OCI-LY7 (cell line): ENCODE results near the gene DNHD1. TPM values are rescaled to one million over a fixed set of nuclear protein-coding genes. Genes with fewer than 3 reads are reported as not detected.

Experiments used
- BruUV-seq: library from RNA; stranded (reverse); fragments of 400-500 nt; replicated peaks from 2 replicates; lab custom pipeline; 2021; lab: Mats Ljungman, UMichigan
- CTCF ChIA-PET: fragments of 300-600 bp; sonication (Branson Sonifier 250); formaldehyde crosslinking; loops from one replicate; lab custom pipeline; 2022; ENCODE audit warnings: antibody characterized with exemption; ENCODE audit not compliant: unreplicated experiment; lab: Charles Lee
- POLR2A ChIA-PET: fragments of 300-600 bp; sonication (Branson Sonifier 250); formaldehyde crosslinking; loops from one replicate; lab custom pipeline; 2022; ENCODE audit warnings: antibody characterized with exemption; lab: Charles Lee
- DNase-seq: peaks from one replicate; pipeline ENCODE4 v3.0.0-alpha.2; 2015; ENCODE audit warnings: low spot score
- H2AFZ ChIP-seq: fragments of 200-600 bp; sonication (generic), shearing (Covaris generic); 2 replicates; pipeline ENCODE4 v1.6.1; 2014; ENCODE audit warnings: mild to moderate bottlenecking, antibody characterized with exemption, low read length, moderate library complexity
- H3K27ac ChIP-seq: fragments of 200-600 bp; sonication (generic); 2 replicates; pipeline ENCODE4 v1.5.1; 2014; ENCODE audit warnings: mixed run types, low read depth, mild to moderate bottlenecking, moderate library complexity, low read length, inconsistent platforms; ENCODE audit not compliant: poor library complexity, severe bottlenecking
- H3K36me3 ChIP-seq: fragments of 200-600 bp; sonication (generic); 2 replicates; pipeline ENCODE4 v1.6.1; 2014; ENCODE audit warnings: mild to moderate bottlenecking, antibody characterized with exemption, low read length, moderate library complexity, mixed read lengths; ENCODE audit not compliant: insufficient read depth
- H3K4me1 ChIP-seq: fragments of 200-600 bp; sonication (generic); 2 replicates; pipeline ENCODE4 v1.5.1; 2014; ENCODE audit warnings: mild to moderate bottlenecking, low read length; ENCODE audit not compliant: insufficient read depth, poor library complexity, severe bottlenecking
- H3K4me2 ChIP-seq: fragments of 200-600 bp; sonication (generic); 2 replicates; pipeline ENCODE4 v1.6.1; 2014; ENCODE audit warnings: mild to moderate bottlenecking, low read length
- H3K4me3 ChIP-seq: fragments of 200-600 bp; sonication (generic); 2 replicates; pipeline ENCODE4 v1.5.1; 2014; ENCODE audit warnings: mild to moderate bottlenecking, low read depth, low read length; ENCODE audit not compliant: poor library complexity, severe bottlenecking
- H3K79me2 ChIP-seq: fragments of 200-600 bp; sonication (generic); 2 replicates; pipeline ENCODE4 v1.6.1; 2016; ENCODE audit warnings: low read depth, mild to moderate bottlenecking, low read length, moderate library complexity, mixed read lengths; ENCODE audit not compliant: insufficient read depth
- H3K9me2 ChIP-seq: fragments of 200-600 bp; sonication (generic); 2 replicates; pipeline ENCODE4 v1.6.1; 2016; ENCODE audit warnings: mild to moderate bottlenecking, low read length, mixed read lengths; ENCODE audit not compliant: insufficient read depth
- H3K9me3 ChIP-seq: fragments of 200-600 bp; sonication (generic); 2 replicates; pipeline ENCODE4 v1.6.1; 2014; ENCODE audit warnings: mild to moderate bottlenecking, mixed run types, low read length, mixed read lengths
- H4K20me1 ChIP-seq: fragments of 200-600 bp; sonication (generic); 2 replicates; pipeline ENCODE4 v1.6.1; 2014; ENCODE audit warnings: mild to moderate bottlenecking, antibody characterized with exemption, low read length, moderate library complexity, mixed read lengths; ENCODE audit not compliant: insufficient read depth
- CTCF ChIP-seq: fragments of 200-600 bp; sonication (generic); conservative IDR thresholded peaks from 2 replicates; pipeline ENCODE4 v1.5.1; 2014; ENCODE audit warnings: mild to moderate bottlenecking, antibody characterized with exemption, low read length, moderate library complexity, mixed read lengths
- EZH2phosphoT487 ChIP-seq: fragments of 200-600 bp; sonication (generic); IDR thresholded peaks from 2 replicates; pipeline ENCODE4 v1.6.1; 2018; ENCODE audit warnings: low read depth, borderline replicate concordance, mild to moderate bottlenecking, mixed run types, antibody characterized with exemption, low read length, moderate library complexity, mixed read lengths
- intact Hi-C: fragments of 100-400 bp; cut with micrococcal nuclease; formaldehyde crosslinking; loops from one replicate; pipeline ENCODE4 v1.10.0; 2022; ENCODE audit not compliant: unreplicated experiment
- total RNA-seq, 2 experiments: library from RNA; depleted of rRNA in 1 of 2; stranded (reverse); fragments of >200 nt in 1 of 2; shearing (Covaris generic) in 1 of 2; gene quantifications; 2 replicates each; pipeline ENCODE4 v1.2.3, GENCODE V29; 2014 to 2022

The DNHD1 gene
- total RNA-seq, 2 experiments from 2014 or later: 24.3 to 52.7 TPM

GRCh38 chr11:6604081-6604626 lies 107.1 kb downstream of the DNHD1 start:
- TF ChIP-seq EZH2phosphoT487 (no peak), CTCF (peak; percentile 66)

GRCh38 chr11:6604790-6605189 lies 107.7 kb downstream of the DNHD1 start:
- ChIA-PET CTCF (interaction anchor here (0.5 to 1.1 kb wide), 9 partner anchors 8 to 226 kb away, joined by 3 to 7 read pairs (median 3); partner anchors contain the start of gene MRPL17), POLR2A (interaction anchor here (0.6 to 2.1 kb wide), 11 partner anchors 8 to 1263 kb away, joined by 3 to 19 read pairs (median 3); partner anchors contain the start of genes MRPL17, TAF10 and TPP1)
- peak overlapping the region; percentile 67 for H3K27ac ChIP-seq
- intact Hi-C loops: loop anchor here (1.0 to 5.0 kb wide), 3 partner anchors 79 to 323 kb away; partner anchors contain the start of genes ARFIP2, MRPL17, TIMM10B and ZNF215
- TF ChIP-seq EZH2phosphoT487: no peak
- H3K4me3 ChIP-seq: peak overlapping the region; percentile 91
- peak overlapping the region; percentile 83; the same call in 1 of the 2 replicates for H2AFZ ChIP-seq
- BruUV-seq: TSS peak; percentile 45
- peaks cover 47% of the 10 kb centered on the region for H3K4me1 ChIP-seq
- H4K20me1 ChIP-seq: peaks cover 16% of the 10 kb centered on the region
- H3K4me2 ChIP-seq: peak overlapping the region; percentile 86
- H3K9me3 ChIP-seq: no peaks in the 10 kb centered on the region
- DNase-seq: no peak
- H3K79me2 ChIP-seq: peaks cover 58% of the 10 kb centered on the region
- peaks cover 58% of the 10 kb centered on the region for H3K36me3 ChIP-seq
- no peaks in the 10 kb centered on the region for H3K9me2 ChIP-seq

More at GRCh38 chr11:6604081-6604626, 107.1 kb downstream of the DNHD1 start:
- H3K9me3 ChIP-seq: no peaks in the 10 kb centered on the region
- peak overlapping the region; percentile 91 for H3K4me3 ChIP-seq
- CTCF ChIA-PET: interaction anchor here (0.5 to 1.1 kb wide), 9 partner anchors 8 to 225 kb away, joined by 3 to 7 read pairs (median 3); partner anchors contain the start of gene MRPL17
- peaks cover 47% of the 10 kb centered on the region for H3K4me1 ChIP-seq
- H4K20me1 ChIP-seq: peaks cover 16% of the 10 kb centered on the region
- H3K4me2 ChIP-seq: peak overlapping the region; percentile 86
- intact Hi-C loops: loop anchor here (1.0 to 5.0 kb wide), 3 partner anchors 79 to 323 kb away; partner anchors contain the start of genes ARFIP2, MRPL17, TIMM10B and ZNF215
- H3K9me2 ChIP-seq: no peaks in the 10 kb centered on the region
- peak; percentile 84 for DNase-seq
- no TSS peak for BruUV-seq
- POLR2A ChIA-PET: interaction anchor here (0.6 to 2.1 kb wide), 10 partner anchors 8 to 904 kb away, joined by 3 to 19 read pairs (median 4); partner anchors contain the start of genes MRPL17, TAF10 and TPP1
- H3K79me2 ChIP-seq: peaks cover 58% of the 10 kb centered on the region
- H2AFZ ChIP-seq: peak overlapping the region; percentile 83
- H3K27ac ChIP-seq: peak overlapping the region; percentile 67
- H3K36me3 ChIP-seq: peaks cover 58% of the 10 kb centered on the region

DNA sequence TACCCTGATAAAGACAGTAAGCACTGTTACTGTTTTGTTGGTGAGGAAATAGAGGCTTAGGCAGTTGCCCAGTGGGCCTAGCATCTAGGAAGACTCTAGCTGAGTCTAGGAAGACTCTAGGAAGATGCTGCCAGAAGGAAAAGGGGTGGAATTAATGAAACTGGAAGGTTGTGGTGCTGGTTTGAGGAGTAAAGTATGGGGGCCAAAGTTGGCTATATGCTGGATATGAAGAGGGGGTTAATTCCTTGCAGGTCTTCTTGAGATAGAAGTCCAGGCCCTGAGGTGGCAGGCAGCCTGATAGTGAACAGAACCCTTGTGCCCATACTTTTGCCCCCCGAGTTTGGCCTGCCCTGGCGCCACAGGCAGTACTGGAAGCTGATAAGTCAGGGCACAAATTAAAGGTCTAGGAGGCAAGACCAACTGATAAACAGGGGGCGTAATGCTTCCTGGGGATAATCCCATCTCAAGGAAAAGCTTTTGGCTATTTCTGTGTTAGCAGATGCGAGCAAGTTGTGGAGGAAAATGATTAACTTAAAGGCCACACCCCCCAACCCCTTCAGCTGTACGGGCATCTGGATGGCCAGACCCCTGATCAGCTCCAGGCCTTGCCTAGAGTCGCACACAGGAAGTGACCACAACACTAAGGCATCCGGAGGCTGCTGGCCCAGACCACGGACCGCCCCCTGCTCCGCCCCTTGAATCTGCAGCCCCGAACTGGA lies 109.5 kb downstream of the DNHD1 start:
- Histone ChIP-seq H2AFZ (no peak overlapping the region), H3K36me3 (peaks cover 57% of the 10 kb centered on the region), H4K20me1 (peaks cover 25% of the 10 kb centered on the region), H3K27ac (peak overlapping the region; percentile 47), H3K4me3 (peak overlapping the region; percentile 39), H3K4me2 (peak overlapping the region; percentile 86), H3K9me3 (no peaks in the 10 kb centered on the region), H3K4me1 (peaks cover 57% of the 10 kb centered on the region), H3K79me2 (peaks cover 61% of the 10 kb centered on the region), H3K9me2 (no peaks in the 10 kb centered on the region)
- ChIA-PET CTCF (no interaction called here), POLR2A (interaction anchor here (0.6 to 2.2 kb wide), 6 partner anchors 11 to 898 kb away, joined by 3 to 6 read pairs (median 4); partner anchors contain the start of gene MRPL17)
- BruUV-seq: no TSS peak
- intact Hi-C loops: no loop called here
- TF ChIP-seq EZH2phosphoT487: no peak
- no peak for TF ChIP-seq CTCF
- DNase-seq: peak; percentile 52
